ENCODE data around the gene P2RX3.

- TF ChIP-seq CTCF (IDR thresholded peaks at IDR 0.05; ENCODE audit: control extremely low read depth in 1 of 3, insufficient read depth in 1 of 3, low read depth in 1 of 3, low read length in 3 of 3) (no peak), CHD2 (IDR thresholded peaks at IDR 0.05; ENCODE audit: low read length) (no peak), POLR2A (IDR thresholded peaks at IDR 0.05; ENCODE audit: control extremely low read depth in 1 of 2, low read depth in 2 of 2, low read length in 2 of 2) (no peak), MAX (IDR thresholded peaks at IDR 0.05) (no peak)
Observed at GRCh38 chr11:57402188-57403002, 64.2 kb downstream of the P2RX3 start.

Data from H1 (cell line).